Skeletal muscle tissue (tissue), 4 donors: ENCODE data around the gene CHST4. TPM values are rescaled to one million over a fixed set of nuclear protein-coding genes. Genes with fewer than 3 reads are reported as not detected.

ENCODE experiments used
- H3K27ac ChIP-seq: one replicate; pipeline ENCODE4 v1.7.0; 2013; ENCODE audit warnings: mild to moderate bottlenecking, low read depth, low read length, inconsistent platforms
- H3K27me3 ChIP-seq, 3 donors: one replicate each; pipeline ENCODE4 v1.7.0; 2013; ENCODE audit warnings: low read length in 3 of 3; ENCODE audit not compliant: control insufficient read depth in 3 of 3, insufficient read depth in 3 of 3
- H3K36me3 ChIP-seq, 3 donors: one replicate each; pipeline ENCODE4 v1.7.0; 2013; ENCODE audit warnings: low read length in 3 of 3; ENCODE audit not compliant: control insufficient read depth in 3 of 3, insufficient read depth in 3 of 3
- H3K4me1 ChIP-seq, 3 donors: one replicate each; pipeline ENCODE4 v1.7.0; 2013; ENCODE audit warnings: low read length in 3 of 3, mild to moderate bottlenecking in 3 of 3; ENCODE audit not compliant: control insufficient read depth in 3 of 3, insufficient read depth in 3 of 3
- H3K4me3 ChIP-seq, 3 donors: one replicate each; pipeline ENCODE4 v1.7.0; 2013; ENCODE audit warnings: low read length in 3 of 3
- H3K9ac ChIP-seq, 3 donors: one replicate each; pipeline ENCODE4 v1.7.0; 2013; ENCODE audit warnings: low read length in 3 of 3, mild to moderate bottlenecking in 3 of 3, moderate library complexity in 2 of 3, low read depth in 1 of 3
- H3K9me3 ChIP-seq, 3 donors: one replicate each; pipeline ENCODE4 v1.7.0; 2013; ENCODE audit warnings: low read length in 3 of 3; ENCODE audit not compliant: control insufficient read depth in 3 of 3
- total RNA-seq: library from RNA; depleted of rRNA; stranded (reverse); fragments of >200 nt; gene quantifications from one replicate; pipeline ENCODE4 v1.2.3, GENCODE V29; 2014
- donor health status: Osteomylitis.

The CHST4 gene
- total RNA-seq, 1 donor from 2014 or later: not detected

- Histone ChIP-seq H3K36me3 (no peaks in the 10 kb centered on the region), H3K9ac (no peak overlapping the region), H3K27me3 (peaks cover 0 to 4% (median 0%) of the 10 kb centered on the region in 3 donors)
Measured at GRCh38 chr16:71514476-71514875, 11.8 kb upstream of the CHST4 start.

GRCh38 chr16:71515026-71515425, 11.2 kb upstream of the CHST4 start:
- Histone ChIP-seq H3K4me1 (no peaks in the 10 kb centered on the region), H3K27ac (no peak overlapping the region), H3K4me3 (no peak overlapping the region), H3K9me3 (no peaks in the 10 kb centered on the region), H3K36me3 (no peaks in the 10 kb centered on the region), H3K27me3 (peaks cover 0 to 4% (median 0%) of the 10 kb centered on the region in 3 donors), H3K9ac (no peak overlapping the region)

More at GRCh38 chr16:71514476-71514875, 11.8 kb upstream of the CHST4 start:
- Histone ChIP-seq H3K4me3 (no peak overlapping the region), H3K27ac (no peak overlapping the region), H3K9me3 (no peaks in the 10 kb centered on the region), H3K4me1 (no peaks in the 10 kb centered on the region)

- H3K27ac ChIP-seq: no peak overlapping the region
- no peaks in the 10 kb centered on the region for H3K9me3 ChIP-seq
- H3K36me3 ChIP-seq: no peaks in the 10 kb centered on the region
- peaks cover 0 to 2% (median 0%) of the 10 kb centered on the region in 3 donors for H3K4me1 ChIP-seq
- peaks cover 4 to 8% (median 8%) of the 10 kb centered on the region in 3 donors for H3K27me3 ChIP-seq
- H3K9ac ChIP-seq: no peak overlapping the region
- no peak overlapping the region for H3K4me3 ChIP-seq
Measured at GRCh38 chr16:71520550-71520949, 5.7 kb upstream of the CHST4 start.

DNA sequence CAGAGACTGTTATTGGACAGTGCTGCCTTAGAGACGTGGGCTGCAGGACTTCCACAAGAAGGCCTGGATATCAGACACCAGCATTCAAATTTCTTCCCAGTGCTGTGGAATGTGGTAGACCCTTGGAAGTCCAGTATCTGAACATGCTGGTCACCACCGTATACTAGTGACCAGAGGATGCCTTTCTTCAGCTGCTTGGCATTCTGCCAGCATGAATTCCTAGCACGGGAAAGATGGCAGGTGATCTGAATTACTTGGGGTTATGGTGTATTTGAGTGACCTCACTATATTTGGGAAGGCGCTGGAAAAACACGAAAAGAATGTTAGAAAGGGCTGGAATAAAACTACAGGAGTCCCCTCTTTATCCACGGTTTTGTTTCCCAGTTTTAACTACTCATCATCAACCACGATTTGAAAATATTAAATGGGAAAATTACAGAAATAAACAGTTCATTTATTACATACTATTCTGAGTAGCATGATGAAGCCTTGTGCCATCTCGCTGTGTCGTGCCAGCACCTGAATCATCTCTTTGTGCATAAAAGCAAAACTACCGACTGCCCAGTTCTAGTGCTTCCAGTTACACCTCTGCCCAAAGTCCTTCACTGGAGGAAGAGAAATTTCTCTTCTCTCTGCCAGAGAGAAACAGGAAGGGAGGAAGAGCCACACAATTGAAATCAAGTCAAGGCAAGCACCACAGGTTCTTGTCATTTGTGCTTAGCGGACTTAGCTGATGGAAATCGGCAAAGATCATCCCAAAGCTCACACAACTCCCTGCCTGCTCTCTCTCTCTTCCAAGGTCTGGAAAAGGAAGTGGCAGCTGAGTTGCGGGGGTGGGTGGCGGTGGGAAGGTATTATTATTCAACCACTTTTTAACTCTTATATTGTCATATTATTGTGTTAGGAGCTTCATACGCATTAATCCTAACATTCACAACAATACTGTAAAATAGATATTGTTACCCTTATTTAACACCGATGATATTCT, 1.4 kb upstream of the CHST4 start:
- Histone ChIP-seq H3K36me3 (no peaks in the 10 kb centered on the region), H3K4me1 (peaks cover 0 to 8% (median 5%) of the 10 kb centered on the region in 3 donors), H3K9me3 (no peaks in the 10 kb centered on the region), H3K4me3 (no peak overlapping the region), H3K9ac (no peak overlapping the region), H3K27ac (no peak overlapping the region), H3K27me3 (peaks cover 10 to 15% (median 14%) of the 10 kb centered on the region in 3 donors)

DNA sequence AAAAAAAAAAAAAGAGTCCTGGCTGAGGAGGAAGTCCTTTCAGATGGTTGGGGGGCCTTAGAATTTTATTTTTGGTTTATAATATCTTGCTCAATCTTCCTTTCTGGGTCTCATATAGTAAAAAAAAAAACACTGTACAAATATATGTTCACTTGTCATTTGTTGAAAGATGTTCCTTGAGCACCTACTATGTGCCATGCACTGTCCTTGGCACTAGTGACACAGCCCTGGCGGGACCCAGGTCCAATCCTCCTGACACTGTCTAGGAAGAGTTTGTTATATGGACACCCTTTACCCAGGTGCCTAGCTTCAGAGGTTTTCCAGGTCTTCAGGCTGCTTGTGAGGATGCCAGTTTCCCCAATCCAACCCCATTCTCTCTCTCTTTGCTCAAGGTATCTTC, 2.0 kb downstream of the CHST4 start:
- Histone ChIP-seq H3K4me3 (no peak overlapping the region), H3K36me3 (no peaks in the 10 kb centered on the region), H3K9me3 (no peaks in the 10 kb centered on the region), H3K27ac (no peak overlapping the region), H3K9ac (no peak overlapping the region), H3K4me1 (peaks cover 0 to 8% (median 5%) of the 10 kb centered on the region in 3 donors), H3K27me3 (peaks cover 10 to 14% (median 10%) of the 10 kb centered on the region in 3 donors)

DNA sequence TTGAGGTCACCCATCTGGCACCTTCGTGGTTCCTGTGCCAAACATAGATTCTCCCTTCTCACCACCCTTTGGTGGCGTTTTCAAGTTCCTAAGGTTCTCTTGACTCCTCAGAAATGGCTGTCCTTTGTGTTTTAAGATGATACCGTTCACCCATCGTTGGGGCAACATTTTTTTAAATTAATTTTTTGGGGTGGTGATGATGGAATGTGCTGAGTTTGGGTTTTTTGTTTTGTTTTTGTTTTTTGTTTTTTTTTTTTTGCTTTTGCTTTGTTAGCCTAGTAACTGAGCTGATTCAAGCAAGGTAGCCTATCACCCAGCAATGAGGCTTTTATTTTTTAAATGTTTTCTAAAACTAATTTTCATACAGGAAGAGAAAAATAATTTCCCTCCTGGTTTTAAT, 2.6 kb downstream of the CHST4 start:
- Histone ChIP-seq H3K9ac (no peak overlapping the region), H3K27me3 (peaks cover 10 to 14% (median 10%) of the 10 kb centered on the region in 3 donors), H3K36me3 (no peaks in the 10 kb centered on the region), H3K4me3 (no peak overlapping the region), H3K9me3 (no peaks in the 10 kb centered on the region), H3K4me1 (peaks cover 0 to 8% (median 5%) of the 10 kb centered on the region in 3 donors), H3K27ac (no peak overlapping the region)

GRCh38 chr16:71532366-71532765, 6.1 kb downstream of the CHST4 start:
- H3K27me3 ChIP-seq: peaks cover 3 to 7% (median 5%) of the 10 kb centered on the region in 3 donors

GRCh38 chr16:71536752-71537499, 10.7 kb downstream of the CHST4 start:
- H3K9me3 ChIP-seq: no peaks in the 10 kb centered on the region

More at GRCh38 chr16:71532366-71532765, 6.1 kb downstream of the CHST4 start:
- Histone ChIP-seq H3K4me3 (no peak overlapping the region), H3K4me1 (no peaks in the 10 kb centered on the region), H3K27ac (no peak overlapping the region), H3K9ac (no peak overlapping the region), H3K9me3 (no peaks in the 10 kb centered on the region), H3K36me3 (no peaks in the 10 kb centered on the region)

DNA sequence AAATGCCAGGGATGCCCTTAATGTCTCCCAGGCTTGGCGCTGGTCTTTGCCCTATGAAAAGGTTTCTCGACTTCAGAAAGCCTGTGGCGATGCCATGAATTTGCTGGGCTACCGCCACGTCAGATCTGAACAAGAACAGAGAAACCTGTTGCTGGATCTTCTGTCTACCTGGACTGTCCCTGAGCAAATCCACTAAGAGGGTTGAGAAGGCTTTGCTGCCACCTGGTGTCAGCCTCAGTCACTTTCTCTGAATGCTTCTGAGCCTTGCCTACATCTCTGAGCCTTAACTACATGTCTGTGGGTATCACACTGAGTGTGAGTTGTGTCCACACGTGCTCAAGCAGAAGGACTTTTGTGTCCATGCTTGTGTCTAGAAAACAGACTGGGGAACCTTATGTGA, 11.4 kb downstream of the CHST4 start:
- no peak overlapping the region for H3K4me3 ChIP-seq
- H3K27ac ChIP-seq: no peak overlapping the region
- no peaks in the 10 kb centered on the region for H3K9me3 ChIP-seq
- no peaks in the 10 kb centered on the region for H3K4me1 ChIP-seq
- H3K27me3 ChIP-seq: peaks cover 0 to 10% (median 0%) of the 10 kb centered on the region in 3 donors
- no peaks in the 10 kb centered on the region for H3K36me3 ChIP-seq
- H3K9ac ChIP-seq: no peak overlapping the region

More at GRCh38 chr16:71536752-71537499, 10.7 kb downstream of the CHST4 start:
- no peaks in the 10 kb centered on the region for H3K36me3 ChIP-seq
- peaks cover 0 to 10% (median 0%) of the 10 kb centered on the region in 3 donors for H3K27me3 ChIP-seq
- no peaks in the 10 kb centered on the region for H3K4me1 ChIP-seq
- H3K27ac ChIP-seq: no peak overlapping the region
- no peak overlapping the region for H3K4me3 ChIP-seq
- H3K9ac ChIP-seq: no peak overlapping the region
